Activated CD4-positive, alpha-beta memory T cell treated with anti-CD3 and anti-CD28 coated beads for 36 hours (primary cell): ENCODE measurements around the gene CLDN25. TPM values are rescaled to one million over a fixed set of nuclear protein-coding genes. Genes with fewer than 3 reads are reported as not detected.
A peak's percentile ranks its signal among the peaks of the same experiment; 100 is the strongest.
"Not testable (repeated sequence)": the region's sequence is repeated elsewhere in the genome, so short reads cannot be mapped to it uniquely, and the experiment has no call there.

Experiments used
- CTCF ChIA-PET: fragments of 350-600 bp; sonication (Branson Sonifier 250); formaldehyde crosslinking; loops from one replicate; lab custom pipeline; 2021; ENCODE audit warnings: antibody characterized with exemption, inconsistent platforms; lab: Charles Lee
- POLR2A ChIA-PET: fragments of 350-600 bp; sonication (Branson Sonifier 250); formaldehyde crosslinking; loops from one replicate; lab custom pipeline; 2021; ENCODE audit warnings: antibody characterized with exemption; lab: Charles Lee
- DNase-seq: peaks from one replicate; pipeline ENCODE4 v3.0.0-alpha.2; 2020
- H3K27ac Mint-ChIP-seq: one replicate; pipeline ENCODE4 v1.8.0; 2021; ENCODE audit warnings: mixed read lengths
- H3K27me3 Mint-ChIP-seq: one replicate; pipeline ENCODE4 v1.8.0; 2021; ENCODE audit warnings: mixed read lengths
- H3K36me3 Mint-ChIP-seq: one replicate; pipeline ENCODE4 v1.8.0; 2021; ENCODE audit warnings: mixed read lengths
- H3K4me1 Mint-ChIP-seq: one replicate; pipeline ENCODE4 v1.8.0; 2021; ENCODE audit warnings: low read depth, mixed read lengths
- H3K4me3 Mint-ChIP-seq: one replicate; pipeline ENCODE4 v1.8.0; 2021; ENCODE audit warnings: mild to moderate bottlenecking, mixed read lengths
- H3K9me3 Mint-ChIP-seq: one replicate; pipeline ENCODE4 v1.8.0; 2021; ENCODE audit warnings: mixed read lengths
- intact Hi-C: fragments of 100-400 bp; cut with micrococcal nuclease; formaldehyde crosslinking; loops from one replicate; pipeline ENCODE4 v1.15.1; 2023
- total RNA-seq, 2 experiments: library from RNA; stranded (reverse); gene quantifications; one replicate each; pipeline ENCODE4 v1.2.3, GENCODE V29; 2021

Gene CLDN25
- not detected for total RNA-seq

DNA sequence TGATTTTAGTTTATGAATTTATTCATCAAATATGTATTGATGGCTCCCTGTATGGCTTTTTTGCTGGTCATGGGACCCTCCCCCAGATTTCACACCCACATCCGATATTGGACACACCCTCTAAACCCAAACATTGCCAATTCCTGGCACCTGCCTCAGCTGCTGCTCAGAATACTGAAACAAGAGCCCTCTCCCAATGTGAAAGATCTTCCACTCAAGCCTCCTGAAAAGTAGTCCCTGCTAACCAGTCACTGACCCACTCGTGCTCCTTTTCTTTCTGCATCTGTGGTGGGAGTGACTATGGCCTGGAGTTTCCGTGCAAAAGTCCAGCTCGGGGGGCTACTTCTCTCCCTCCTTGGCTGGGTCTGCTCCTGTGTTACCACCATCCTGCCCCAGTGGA, at the start of gene CLDN25:
Gene CLDN25 (plus strand): TSS at position 301 of the 400 bp plus-strand sequence. CDS start 0 bp downstream, at position 301.
- H3K4me1 Mint-ChIP-seq, result peaks cover 1% of the 10 kb centered on the region
- H3K9me3 Mint-ChIP-seq, result no peaks in the 10 kb centered on the region
- intact Hi-C loops, result no loop called here
- CTCF ChIA-PET, result no interaction called here
- POLR2A ChIA-PET, result no interaction called here
- H3K27ac Mint-ChIP-seq, result no peak within 1 kb of the TSS
- no peak within 1 kb of the TSS for H3K4me3 Mint-ChIP-seq
- peaks cover 1% of the 10 kb centered on the region for H3K27me3 Mint-ChIP-seq
- no peaks in the 10 kb centered on the region for H3K36me3 Mint-ChIP-seq
- no peak for DNase-seq

DNA sequence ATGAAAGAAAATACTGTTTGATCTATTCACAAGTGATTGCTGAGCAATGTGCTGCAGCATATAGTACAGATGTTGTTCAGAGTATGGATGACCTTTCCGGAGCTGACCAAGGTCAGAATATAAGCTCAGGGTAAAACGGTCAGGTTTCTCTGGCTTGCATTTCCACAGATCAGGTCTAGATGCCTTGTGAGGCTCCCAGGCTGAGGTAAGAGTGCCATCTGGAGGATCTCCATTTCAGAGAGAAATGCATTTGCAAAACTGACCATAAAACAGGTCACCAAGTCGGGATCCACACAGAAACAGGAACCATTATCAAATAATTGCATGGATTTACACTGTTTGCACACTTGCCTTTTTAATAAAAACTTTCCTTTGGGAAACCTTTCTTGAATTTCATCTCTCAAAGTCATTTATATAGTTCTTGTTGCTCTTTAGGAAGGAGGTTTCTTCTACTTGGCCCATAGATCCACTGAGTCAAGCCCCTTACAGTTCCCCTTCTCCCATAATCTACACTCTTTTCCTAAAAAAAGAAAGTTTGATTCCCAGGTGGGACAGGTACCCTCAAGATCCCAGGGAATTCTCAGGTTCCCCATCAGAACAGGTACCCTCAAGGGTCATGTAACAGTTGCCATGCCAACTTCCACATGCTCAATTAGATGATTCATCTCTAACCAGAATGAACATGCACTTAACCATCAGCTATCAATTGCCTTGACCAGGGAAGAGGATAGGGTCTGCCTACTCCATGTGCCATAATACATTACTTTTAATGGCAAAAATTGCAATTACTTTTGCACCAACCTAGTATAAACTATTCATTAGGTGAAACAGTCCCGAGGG, 48.5 kb upstream of the CLDN25 start:
- H3K27ac Mint-ChIP-seq, result no peak overlapping the region
- peaks cover 27% of the 10 kb centered on the region for H3K36me3 Mint-ChIP-seq
- intact Hi-C loops, result loop anchor here (2.0 kb wide), 1 partner anchor 426 kb away; no protein-coding TSS in a partner anchor
- peaks cover 1% of the 10 kb centered on the region for H3K4me1 Mint-ChIP-seq
- no peak overlapping the region for H3K4me3 Mint-ChIP-seq
- ChIA-PET POLR2A (no interaction called here), CTCF (interaction anchor here (0.8 to 1.3 kb wide), 4 partner anchors 173 to 441 kb away, joined by 3 to 4 read pairs (median 3); no protein-coding TSS in a partner anchor)
- no peaks in the 10 kb centered on the region for H3K9me3 Mint-ChIP-seq
- no peaks in the 10 kb centered on the region for H3K27me3 Mint-ChIP-seq
- no peak for DNase-seq

DNA sequence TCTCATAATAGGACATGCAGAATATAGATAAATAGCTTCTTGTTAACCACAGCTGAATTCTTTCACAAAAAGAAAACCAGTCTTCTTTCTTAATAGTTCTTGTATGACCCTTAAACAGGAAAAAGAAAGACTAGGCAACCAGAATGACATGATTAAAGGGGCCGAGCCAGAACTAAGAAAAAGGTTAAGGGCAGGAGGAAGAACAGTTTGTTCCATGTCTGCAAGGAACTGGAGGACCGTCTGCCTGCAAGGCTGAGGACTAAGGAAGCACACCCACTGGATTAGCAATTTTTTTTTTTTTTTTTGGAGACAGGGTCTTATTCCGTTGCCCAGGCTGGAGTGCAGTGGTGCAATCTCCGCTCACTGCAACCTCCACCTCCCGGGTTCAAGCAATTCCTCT, 47.5 kb upstream of the CLDN25 start:
- no peak for DNase-seq
- no peak overlapping the region for H3K4me3 Mint-ChIP-seq
- ChIA-PET CTCF (no interaction called here), POLR2A (no interaction called here)
- H3K9me3 Mint-ChIP-seq, result no peaks in the 10 kb centered on the region
- no peak overlapping the region for H3K27ac Mint-ChIP-seq
- peaks cover 9% of the 10 kb centered on the region for H3K4me1 Mint-ChIP-seq
- peaks cover 37% of the 10 kb centered on the region for H3K36me3 Mint-ChIP-seq
- no peaks in the 10 kb centered on the region for H3K27me3 Mint-ChIP-seq
- intact Hi-C loops, result no loop called here

DNA sequence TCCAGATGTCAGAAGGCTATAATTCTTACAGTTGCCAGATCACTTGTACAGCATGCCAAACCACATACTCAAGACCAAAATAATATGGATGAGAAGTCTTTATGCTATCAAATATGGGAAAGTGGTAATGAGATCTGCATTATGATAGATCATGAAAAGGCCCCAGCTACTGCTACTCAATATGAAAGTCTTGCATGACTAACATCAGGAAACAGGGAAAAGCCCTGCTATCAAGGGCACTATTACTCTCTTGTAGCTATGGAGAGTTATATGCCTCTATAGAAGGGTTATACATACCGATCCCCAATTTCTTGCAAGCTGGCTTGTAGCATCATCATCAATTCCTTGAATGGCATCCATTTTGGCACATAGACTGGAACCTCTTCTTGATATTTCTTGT, 43.3 kb upstream of the CLDN25 start:
- Mint-ChIP-seq H3K9me3 (no peaks in the 10 kb centered on the region), H3K4me1 (peaks cover 9% of the 10 kb centered on the region), H3K36me3 (peaks cover 58% of the 10 kb centered on the region), H3K27me3 (no peaks in the 10 kb centered on the region), H3K27ac (no peak overlapping the region), H3K4me3 (no peak overlapping the region)
- POLR2A ChIA-PET, result interaction anchor here (0.7 kb wide), 1 partner anchor 149 kb away, joined by 3 read pairs; no protein-coding TSS in a partner anchor
- intact Hi-C loops, result loop anchor here (1.0 kb wide), 1 partner anchor 37 kb away; the partner anchor contains the start of gene ZW10
- CTCF ChIA-PET, result no interaction called here
- no peak for DNase-seq

DNA sequence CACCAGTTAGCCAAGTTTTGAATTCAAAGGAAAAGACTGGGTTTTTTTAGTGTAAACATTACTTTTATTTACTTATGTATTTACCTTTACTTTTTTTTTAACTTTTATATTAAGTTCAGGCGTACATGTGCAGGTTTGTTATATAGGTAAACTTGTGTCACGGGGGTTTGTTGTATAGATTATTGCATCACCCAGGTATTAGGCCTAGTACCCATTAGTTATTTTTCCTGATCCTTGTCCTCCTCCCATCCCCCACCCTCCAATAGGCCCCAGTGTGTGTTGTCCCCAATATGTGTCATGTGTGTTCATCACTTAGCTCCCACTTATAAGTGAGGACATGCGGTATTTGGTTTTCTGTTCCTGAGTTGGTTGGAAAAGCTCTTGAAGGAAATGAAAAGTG, 26.7 kb upstream of the CLDN25 start:
- no peaks in the 10 kb centered on the region for H3K4me1 Mint-ChIP-seq
- POLR2A ChIA-PET, result no interaction called here
- no peak overlapping the region for H3K27ac Mint-ChIP-seq
- no peaks in the 10 kb centered on the region for H3K27me3 Mint-ChIP-seq
- CTCF ChIA-PET, result interaction anchor here (1.6 kb wide), 1 partner anchor 21 kb away, joined by 4 read pairs; the partner anchor contains the start of gene ZW10
- intact Hi-C loops, result no loop called here
- no peaks in the 10 kb centered on the region for H3K9me3 Mint-ChIP-seq
- H3K4me3 Mint-ChIP-seq, result no peak overlapping the region
- peaks cover 16% of the 10 kb centered on the region for H3K36me3 Mint-ChIP-seq
- DNase-seq, result no peak

DNA sequence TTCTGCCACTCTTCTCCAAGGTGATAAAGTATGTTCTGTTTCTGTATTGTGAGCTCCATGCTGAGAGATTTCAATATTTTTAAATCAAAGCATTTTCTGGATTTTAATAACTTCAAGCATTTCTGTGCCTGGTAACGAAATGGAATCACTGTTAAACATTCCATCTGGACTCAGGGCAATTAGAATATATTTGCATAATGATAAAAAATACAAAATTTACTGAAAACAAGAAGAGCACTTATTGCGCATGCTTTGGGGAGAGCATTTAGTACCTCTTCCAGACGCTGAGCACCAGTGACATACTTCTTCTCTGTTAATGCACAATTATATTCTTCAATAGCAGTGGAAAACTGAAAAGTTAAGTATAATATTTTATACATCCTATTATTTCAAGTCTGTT, 19.4 kb upstream of the CLDN25 start:
- Mint-ChIP-seq H3K27ac (no peak overlapping the region), H3K4me1 (peaks cover 15% of the 10 kb centered on the region), H3K36me3 (peaks cover 45% of the 10 kb centered on the region), H3K4me3 (no peak overlapping the region), H3K27me3 (no peaks in the 10 kb centered on the region), H3K9me3 (peaks cover 4% of the 10 kb centered on the region)
- ChIA-PET POLR2A (no interaction called here), CTCF (interaction anchor here (1.0 kb wide), 1 partner anchor 13 kb away, joined by 3 read pairs; the partner anchor contains the start of gene ZW10)
- DNase-seq, result no peak
- intact Hi-C loops, result no loop called here

DNA sequence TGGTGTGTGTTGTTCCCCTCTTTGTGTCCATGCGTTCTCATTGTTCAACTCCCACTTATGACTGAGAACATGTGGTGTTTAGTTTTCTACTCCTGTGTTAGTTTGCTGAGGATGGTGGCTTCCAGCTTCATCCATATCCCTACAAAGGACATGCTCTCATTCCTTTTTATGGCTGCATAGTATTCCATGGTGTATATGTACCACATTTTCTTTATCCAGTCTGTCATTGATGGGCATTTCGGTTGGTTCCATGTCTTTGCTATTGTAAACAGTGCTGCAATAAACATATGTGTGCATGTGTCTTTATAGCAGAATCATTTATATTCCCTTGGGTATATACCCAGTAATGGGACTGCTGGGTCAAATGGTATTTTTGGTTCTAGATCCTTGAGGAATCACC, 16.6 kb upstream of the CLDN25 start:
- H3K36me3 Mint-ChIP-seq, result peaks cover 46% of the 10 kb centered on the region
- H3K27ac Mint-ChIP-seq, H3K4me3 Mint-ChIP-seq, intact Hi-C loops, H3K27me3 Mint-ChIP-seq, POLR2A ChIA-PET, H3K9me3 Mint-ChIP-seq, DNase-seq: not testable (repeated sequence)
- H3K4me1 Mint-ChIP-seq, result peaks cover 23% of the 10 kb centered on the region
- CTCF ChIA-PET, result interaction anchor here (0.9 kb wide), 1 partner anchor 10 kb away, joined by 3 read pairs; the partner anchor contains the start of gene ZW10

DNA sequence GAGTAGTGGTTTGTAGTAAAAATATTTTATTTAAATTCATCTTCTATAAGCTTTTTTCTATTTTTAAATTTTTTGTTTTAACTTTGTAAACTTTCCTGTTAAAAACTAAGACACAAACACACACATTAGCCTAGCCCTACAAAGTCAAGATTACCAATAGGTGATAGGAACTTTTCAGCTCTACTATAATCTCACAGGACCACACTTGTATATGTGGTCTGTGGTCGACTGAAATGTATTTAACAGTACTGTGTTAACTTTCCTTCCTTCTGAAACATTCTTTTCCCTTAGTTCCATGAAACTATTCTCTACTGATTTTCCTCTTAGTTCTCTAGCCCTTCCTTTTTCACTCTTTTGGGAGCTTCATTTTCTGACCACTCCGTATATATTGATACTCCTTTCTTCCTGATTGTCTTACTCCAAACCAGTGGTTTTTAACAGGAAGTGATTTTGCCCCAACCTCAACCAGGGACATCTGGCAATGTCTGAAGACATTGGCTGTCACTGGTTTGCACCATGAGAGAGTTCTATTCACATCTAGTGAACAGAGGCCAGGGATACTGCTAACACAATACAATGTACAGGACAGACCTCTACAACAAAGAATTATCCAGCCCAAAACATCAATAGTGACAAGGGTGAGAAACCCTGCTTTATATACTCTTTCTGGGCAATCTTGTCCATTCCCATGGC, 14.9 kb upstream of the CLDN25 start:
- Mint-ChIP-seq H3K27me3 (no peaks in the 10 kb centered on the region), H3K4me3 (no peak overlapping the region), H3K36me3 (peaks cover 41% of the 10 kb centered on the region), H3K27ac (no peak overlapping the region), H3K4me1 (peaks cover 23% of the 10 kb centered on the region), H3K9me3 (peaks cover 4% of the 10 kb centered on the region)
- DNase-seq, result no peak
- ChIA-PET CTCF (interaction anchor here (1.0 kb wide), 1 partner anchor 8 kb away, joined by 4 read pairs; the partner anchor contains the start of gene ZW10), POLR2A (no interaction called here)
- intact Hi-C loops, result no loop called here

DNA sequence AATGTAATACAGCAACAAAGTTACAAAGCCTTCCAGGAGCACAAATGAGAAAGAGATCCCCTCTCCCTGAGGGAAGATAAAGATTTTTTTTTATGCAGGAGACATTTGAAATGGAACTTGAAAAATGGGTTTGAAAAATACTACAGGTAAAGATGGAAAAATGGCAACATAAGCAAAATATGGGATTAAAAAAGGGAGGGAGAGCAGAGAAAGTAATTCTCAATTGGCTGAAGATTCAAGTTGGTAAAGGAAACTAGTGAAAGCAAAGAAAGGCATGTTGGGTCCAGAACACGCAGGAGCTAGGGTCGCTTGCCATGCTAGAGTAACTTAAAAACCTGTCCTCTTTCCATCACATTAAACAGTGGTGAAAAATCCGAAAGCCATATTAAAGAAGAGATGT, 7.6 kb upstream of the CLDN25 start:
- Mint-ChIP-seq H3K4me3 (peak overlapping the region; percentile 95), H3K27ac (no peak overlapping the region), H3K36me3 (peaks cover 20% of the 10 kb centered on the region), H3K4me1 (peaks cover 21% of the 10 kb centered on the region), H3K27me3 (no peaks in the 10 kb centered on the region), H3K9me3 (no peaks in the 10 kb centered on the region)
- intact Hi-C loops, result loop anchor here (2.0 to 5.0 kb wide), 2 partner anchors 25 to 185 kb away; no protein-coding TSS in a partner anchor
- no peak for DNase-seq
- ChIA-PET POLR2A (no interaction called here), CTCF (no interaction called here)

DNA sequence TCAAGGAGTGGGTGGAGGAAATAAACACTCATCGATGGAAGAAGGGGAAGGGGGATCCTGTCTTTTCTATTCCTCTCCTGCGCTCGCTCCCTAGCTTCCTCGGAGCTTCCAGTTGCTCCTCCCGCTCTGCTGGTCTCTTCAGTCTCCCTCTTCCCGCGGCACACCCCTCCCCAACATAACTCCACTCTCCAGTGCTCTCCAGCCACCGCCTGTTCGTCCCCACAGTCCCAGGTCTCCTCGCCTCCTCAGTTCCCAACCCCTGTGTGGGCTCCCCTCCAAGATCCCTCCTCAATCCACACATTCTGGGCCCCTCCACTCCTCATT, 6.5 kb upstream of the CLDN25 start:
- POLR2A ChIA-PET, result interaction anchor here (0.6 kb wide), 1 partner anchor 695 kb away, joined by 4 read pairs; no protein-coding TSS in a partner anchor
- peaks cover 14% of the 10 kb centered on the region for H3K4me1 Mint-ChIP-seq
- H3K27ac Mint-ChIP-seq, result peak overlapping the region; percentile 93
- H3K9me3 Mint-ChIP-seq, result no peaks in the 10 kb centered on the region
- peaks cover 11% of the 10 kb centered on the region for H3K36me3 Mint-ChIP-seq
- no peak for DNase-seq
- intact Hi-C loops, result loop anchor here (1.0 to 5.0 kb wide), 6 partner anchors 24 to 627 kb away; partner anchors contain the start of genes C11orf71, RBM7, TTC12 and USP28
- H3K27me3 Mint-ChIP-seq, result no peaks in the 10 kb centered on the region
- CTCF ChIA-PET, result interaction anchor here (0.6 to 1.5 kb wide), 10 partner anchors 9 to 459 kb away, joined by 3 to 8 read pairs (median 3); partner anchors contain the start of gene TTC12
- peak overlapping the region; percentile 95 for H3K4me3 Mint-ChIP-seq

DNA sequence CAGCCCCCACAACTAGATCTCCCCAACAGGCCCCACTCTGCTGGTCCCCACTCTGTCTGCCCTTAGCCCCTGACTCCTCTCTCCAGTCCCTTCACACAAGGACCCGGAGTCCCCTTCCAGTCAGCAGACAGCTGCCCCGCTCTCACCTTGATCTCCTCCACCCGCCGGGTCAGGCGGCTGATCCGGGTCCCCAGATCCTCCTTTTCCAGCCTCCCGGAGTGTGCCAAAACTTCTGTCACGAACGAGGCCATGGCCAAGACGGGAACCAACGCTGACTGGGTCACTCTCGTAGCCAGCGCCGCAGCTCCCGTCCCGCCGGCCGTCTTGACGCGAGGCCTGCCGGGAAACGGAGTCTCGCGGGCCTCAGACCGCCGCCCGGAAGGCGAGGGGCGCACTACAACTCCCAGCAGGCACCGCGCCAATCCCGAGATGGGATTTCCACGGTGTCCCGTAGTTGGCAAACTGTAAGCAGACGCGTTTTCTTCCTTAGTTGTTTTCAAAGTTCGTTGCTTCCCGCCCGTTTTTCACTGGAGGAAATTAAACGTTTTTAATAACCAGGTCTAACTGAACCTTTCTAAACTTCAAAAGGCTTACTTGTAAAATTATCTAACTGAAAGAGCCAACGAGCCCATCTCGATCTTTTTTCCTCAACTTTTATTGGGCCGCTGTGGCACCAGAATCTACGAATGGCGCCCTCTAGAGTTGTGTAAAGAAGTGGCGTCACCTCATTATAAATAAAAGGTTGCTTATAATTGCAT, 6.0 kb upstream of the CLDN25 start, which contains the start of gene ZW10:
Gene ZW10 (minus strand): TSS at position 277 of the 758 bp plus-strand sequence. CDS start 26 bp downstream, at position 251.
- ChIA-PET CTCF (interaction anchor here (0.6 to 1.5 kb wide), 11 partner anchors 8 to 460 kb away, joined by 3 to 8 read pairs (median 3); partner anchors contain the start of gene TTC12), POLR2A (interaction anchor here (0.6 kb wide), 1 partner anchor 696 kb away, joined by 4 read pairs; no protein-coding TSS in a partner anchor)
- H3K27ac Mint-ChIP-seq, result peak within 1 kb of the TSS; percentile 93
- intact Hi-C loops, result loop anchor here (1.0 to 5.0 kb wide), 6 partner anchors 23 to 627 kb away; partner anchors contain the start of genes C11orf71, RBM7, TTC12 and USP28
- H3K9me3 Mint-ChIP-seq, result no peaks in the 10 kb centered on the region
- H3K4me3 Mint-ChIP-seq, result peak within 1 kb of the TSS; percentile 95
- DNase-seq, result peak; percentile 96
- H3K27me3 Mint-ChIP-seq, result no peaks in the 10 kb centered on the region
- peaks cover 7% of the 10 kb centered on the region for H3K36me3 Mint-ChIP-seq
- peaks cover 14% of the 10 kb centered on the region for H3K4me1 Mint-ChIP-seq
